Measurements from ENCODE around the gene ABI3BP.

ABI3BP gene

DNA sequence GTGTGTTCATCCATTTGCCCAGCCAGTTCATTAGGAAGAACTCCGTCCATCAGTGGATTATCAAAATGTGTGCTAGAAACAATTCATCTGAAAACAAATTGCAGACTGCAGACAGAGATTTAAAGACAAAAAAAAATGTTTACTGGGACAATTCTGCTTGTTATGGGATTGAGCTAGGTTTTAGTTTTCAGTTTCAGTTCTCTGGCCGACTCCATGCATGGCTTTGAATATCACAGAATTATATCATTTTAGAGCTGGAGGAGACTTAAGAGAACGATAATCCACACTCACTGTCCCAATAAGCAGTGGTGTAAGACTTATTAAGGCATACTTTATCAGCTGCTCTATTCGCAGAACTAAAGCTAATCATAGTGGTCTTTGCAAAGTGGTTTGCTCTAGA is 232.8 kb downstream of the ABI3BP start:
- TF ChIP-seq, protein P1, sequence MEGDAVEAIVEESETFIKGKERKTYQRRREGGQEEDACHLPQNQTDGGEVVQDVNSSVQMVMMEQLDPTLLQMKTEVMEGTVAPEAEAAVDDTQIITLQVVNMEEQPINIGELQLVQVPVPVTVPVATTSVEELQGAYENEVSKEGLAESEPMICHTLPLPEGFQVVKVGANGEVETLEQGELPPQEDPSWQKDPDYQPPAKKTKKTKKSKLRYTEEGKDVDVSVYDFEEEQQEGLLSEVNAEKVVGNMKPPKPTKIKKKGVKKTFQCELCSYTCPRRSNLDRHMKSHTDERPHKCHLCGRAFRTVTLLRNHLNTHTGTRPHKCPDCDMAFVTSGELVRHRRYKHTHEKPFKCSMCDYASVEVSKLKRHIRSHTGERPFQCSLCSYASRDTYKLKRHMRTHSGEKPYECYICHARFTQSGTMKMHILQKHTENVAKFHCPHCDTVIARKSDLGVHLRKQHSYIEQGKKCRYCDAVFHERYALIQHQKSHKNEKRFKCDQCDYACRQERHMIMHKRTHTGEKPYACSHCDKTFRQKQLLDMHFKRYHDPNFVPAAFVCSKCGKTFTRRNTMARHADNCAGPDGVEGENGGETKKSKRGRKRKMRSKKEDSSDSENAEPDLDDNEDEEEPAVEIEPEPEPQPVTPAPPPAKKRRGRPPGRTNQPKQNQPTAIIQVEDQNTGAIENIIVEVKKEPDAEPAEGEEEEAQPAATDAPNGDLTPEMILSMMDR (IDR thresholded peaks at IDR 0.05; ENCODE audit: borderline replicate concordance, insufficient read depth, low read depth, low read length) = no peak
- no peak overlapping the region for H3K4me3 ChIP-seq (ENCODE audit: low read depth, low read length)

DNA sequence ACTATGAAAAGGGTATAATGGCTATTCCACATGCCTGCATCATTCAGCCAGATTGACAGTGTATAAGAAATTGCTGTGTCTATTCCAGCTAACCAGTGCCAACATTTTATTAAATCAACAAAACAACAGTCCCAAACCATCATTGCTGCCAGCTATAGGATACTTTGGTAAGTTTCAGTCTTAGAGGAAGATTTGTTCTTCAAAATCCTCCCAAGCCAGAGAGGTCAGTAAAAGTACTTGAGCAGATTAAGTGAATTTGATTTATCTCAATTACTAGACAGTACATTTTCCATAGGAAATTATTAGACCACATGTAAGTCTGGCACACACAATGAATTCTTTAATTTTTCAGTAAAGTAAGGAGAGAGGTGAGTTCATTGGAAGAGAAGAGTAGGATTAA is 233.3 kb downstream of the ABI3BP start:
- TF ChIP-seq, protein P1 (IDR thresholded peaks at IDR 0.05; ENCODE audit: borderline replicate concordance, insufficient read depth, low read depth, low read length) = no peak
- H3K4me3 ChIP-seq (ENCODE audit: low read depth, low read length) = no peak overlapping the region

DNA sequence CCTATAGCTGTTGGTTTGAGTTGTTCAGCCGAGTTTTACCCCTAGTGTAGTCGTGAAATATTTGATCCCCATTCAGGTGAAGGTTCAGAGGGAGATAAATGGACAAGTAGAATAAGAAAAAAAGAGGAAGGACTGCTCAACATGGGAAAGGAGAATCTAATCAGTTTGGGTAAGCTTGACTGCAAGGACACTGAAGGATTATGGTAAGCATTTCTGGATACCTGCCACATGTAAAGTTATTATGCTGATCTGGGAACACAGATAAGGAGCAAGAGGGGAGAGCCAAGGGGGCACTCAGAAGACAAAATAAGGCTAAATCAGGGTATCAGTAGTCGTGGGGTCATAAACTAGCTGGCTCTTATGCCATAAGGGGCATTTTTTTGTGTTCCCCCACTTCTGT is 234.1 kb downstream of the ABI3BP start:
- TF ChIP-seq, protein P1 (IDR thresholded peaks at IDR 0.05; ENCODE audit: borderline replicate concordance, insufficient read depth, low read depth, low read length) = no peak
- no peak overlapping the region for H3K4me3 ChIP-seq (ENCODE audit: low read depth, low read length)

DNA sequence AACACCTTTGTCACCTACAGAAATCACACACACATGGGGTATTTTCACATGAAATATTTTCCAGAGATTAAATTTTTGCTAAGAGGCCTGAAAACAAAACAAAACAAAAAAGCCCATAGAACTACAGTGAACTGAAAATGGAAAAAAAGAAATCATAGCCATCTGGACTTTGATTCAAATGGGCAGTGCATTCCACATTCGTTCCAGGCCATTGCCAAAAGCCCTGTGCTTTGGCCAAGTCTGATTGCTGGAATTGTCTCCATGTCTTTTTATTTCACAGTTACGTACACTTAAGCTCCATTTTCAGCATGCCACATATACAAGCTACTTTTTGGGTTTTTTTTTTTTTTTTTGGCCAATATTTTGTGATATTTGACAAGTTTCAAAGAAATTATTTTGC is 236.8 kb downstream of the ABI3BP start:
- no peak overlapping the region for H3K4me3 ChIP-seq (ENCODE audit: low read depth, low read length)

DNA sequence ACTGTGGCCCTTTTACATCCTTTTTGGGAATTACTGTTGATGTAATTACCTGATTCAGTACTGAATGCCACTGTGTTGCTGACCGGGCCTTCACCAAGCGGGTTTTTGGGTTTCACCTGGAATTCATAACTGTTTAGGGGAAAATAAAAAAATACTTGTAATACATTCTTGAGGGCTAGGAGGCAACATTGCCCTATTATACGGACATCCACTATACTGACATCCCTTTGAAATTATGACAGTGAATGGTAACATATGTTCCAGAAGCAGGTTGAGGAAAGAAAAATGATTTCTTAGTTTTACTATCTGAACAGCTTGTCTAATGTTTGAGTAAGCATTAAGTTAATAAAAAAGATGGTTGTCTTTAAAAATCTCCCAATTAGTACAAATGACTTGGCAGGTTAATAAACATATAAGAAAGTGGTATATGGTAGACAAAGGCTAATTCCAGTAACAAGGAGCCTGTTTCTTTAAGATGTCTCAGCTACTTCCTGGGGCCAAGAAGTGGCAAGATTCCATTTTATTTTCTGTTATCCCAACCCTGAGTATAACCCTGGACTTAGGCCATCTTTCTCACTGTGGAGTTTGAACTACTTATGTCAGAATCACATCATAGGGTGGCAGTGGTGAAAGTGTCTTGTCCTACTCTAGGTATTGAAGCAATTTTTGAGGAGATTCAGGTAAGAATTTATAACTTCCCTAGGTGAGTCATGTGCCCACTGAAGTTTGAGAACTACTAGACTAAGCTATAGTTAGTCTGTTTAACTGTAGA is 238.5 kb downstream of the ABI3BP start:
- TF ChIP-seq, protein P1 (IDR thresholded peaks at IDR 0.05; ENCODE audit: borderline replicate concordance, insufficient read depth, low read depth, low read length) = no peak

More for the DNA sequence above, 236.8 kb downstream of the ABI3BP start:
- TF ChIP-seq, protein P1 (IDR thresholded peaks at IDR 0.05; ENCODE audit: borderline replicate concordance, insufficient read depth, low read depth, low read length) = no peak

DNA sequence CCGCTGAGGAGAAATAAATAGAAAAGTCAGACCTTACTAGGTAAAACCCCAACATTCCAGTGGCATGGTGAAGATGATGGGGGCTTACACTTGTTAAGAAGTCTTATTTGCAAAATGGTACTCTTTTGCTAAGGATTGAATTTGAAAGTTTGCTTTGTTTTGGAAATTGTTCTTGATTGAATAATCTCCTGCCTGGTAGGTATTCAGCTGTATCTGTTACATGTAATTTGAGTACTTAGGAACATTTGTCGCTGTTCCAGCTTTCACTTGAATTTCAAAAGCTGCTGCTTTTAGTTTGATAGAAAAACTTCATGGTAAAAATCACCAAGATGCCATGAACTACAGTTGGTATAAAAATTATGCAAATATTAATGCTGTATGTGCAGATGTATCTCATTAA is 239.4 kb downstream of the ABI3BP start:
- TF ChIP-seq, protein P1 (IDR thresholded peaks at IDR 0.05; ENCODE audit: borderline replicate concordance, insufficient read depth, low read depth, low read length) = no peak
- H3K4me3 ChIP-seq (ENCODE audit: low read depth, low read length) = no peak overlapping the region

More for the DNA sequence above, 238.5 kb downstream of the ABI3BP start:
- no peak overlapping the region for H3K4me3 ChIP-seq (ENCODE audit: low read depth, low read length)

DNA sequence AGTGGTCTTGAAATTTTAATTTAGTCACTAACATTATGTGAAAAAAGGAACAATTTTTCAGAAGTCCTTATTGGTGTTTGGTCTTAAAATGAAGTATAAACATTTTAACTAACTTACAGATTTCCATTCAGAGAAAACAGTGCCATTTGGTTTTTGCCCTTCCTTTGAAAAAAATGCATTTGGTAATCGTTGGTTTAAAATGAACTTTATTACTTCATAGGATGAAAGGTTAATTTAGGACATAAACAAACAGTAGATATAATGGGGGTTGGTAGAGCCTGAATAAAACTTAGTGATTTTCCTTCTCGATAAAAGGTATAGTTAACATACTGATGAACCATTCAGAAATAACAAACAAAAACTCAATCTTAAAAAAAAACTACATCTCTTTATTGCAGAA is 244.3 kb downstream of the ABI3BP start:
- TF ChIP-seq, protein P1 (IDR thresholded peaks at IDR 0.05; ENCODE audit: borderline replicate concordance, insufficient read depth, low read depth, low read length) = no peak
- no peak overlapping the region for H3K4me3 ChIP-seq (ENCODE audit: low read depth, low read length)
